Common myeloid progenitor, CD34-positive (primary cell): ENCODE measurements around the gene RALGDS.
"Not testable (repeated sequence)": the region's sequence is repeated elsewhere in the genome, so short reads cannot be mapped to it uniquely, and the experiment has no call there.

Source experiments
- CTCF ChIA-PET: fragments of 350-600 bp; sonication (Branson Sonifier 250); formaldehyde crosslinking; loops from one replicate; lab custom pipeline; 2021; ENCODE audit warnings: antibody characterized with exemption; lab: Charles Lee
- POLR2A ChIA-PET: fragments of 350-600 bp; sonication (Branson Sonifier 250); formaldehyde crosslinking; loops from one replicate; lab custom pipeline; 2021; ENCODE audit warnings: antibody characterized with exemption; lab: Charles Lee
- DNase-seq, 3 donors: peaks; one replicate each; pipeline versions ENCODE4 v3.0.0 to v3.0.0-alpha.2; 2013
- H3K27ac ChIP-seq, 2 experiments: 1 replicate in 1 of 2; 2 replicates in 1 of 2; pipeline ENCODE4 v1.7.0; 2013; ENCODE audit warnings: inconsistent platforms in 2 of 2, low read length in 2 of 2, mild to moderate bottlenecking in 2 of 2, low read depth in 1 of 2, moderate library complexity in 1 of 2; ENCODE audit not compliant: severe bottlenecking in 2 of 2, insufficient read depth in 1 of 2, poor library complexity in 1 of 2
- H3K27me3 ChIP-seq, 5 experiments: replicated peaks in 2 of 5; 1 replicate in 3 of 5; 2 replicates in 2 of 5; pipeline versions ENCODE4 v1.6.1 to v1.7.0; 2013; ENCODE audit warnings: low read length in 4 of 5, mild to moderate bottlenecking in 2 of 5, moderate library complexity in 2 of 5, inconsistent platforms in 1 of 5; ENCODE audit not compliant: insufficient read depth in 5 of 5, control insufficient read depth in 4 of 5
- H3K36me3 ChIP-seq, 4 experiments: 1 replicate in 2 of 4; 2 replicates in 2 of 4; pipeline versions ENCODE4 v1.6.1 to v1.7.0; 2013; ENCODE audit warnings: low read length in 3 of 4, control low read depth in 1 of 4, mild to moderate bottlenecking in 1 of 4; ENCODE audit not compliant: control insufficient read depth in 4 of 4, insufficient read depth in 4 of 4
- H3K4me1 ChIP-seq, 4 experiments: 1 replicate in 3 of 4; 2 replicates in 1 of 4; pipeline versions ENCODE4 v1.6.1 to v1.7.1; 2013; ENCODE audit warnings: low read length in 3 of 4, mild to moderate bottlenecking in 3 of 4, control low read depth in 1 of 4, inconsistent platforms in 1 of 4, moderate library complexity in 1 of 4; ENCODE audit not compliant: control insufficient read depth in 4 of 4, insufficient read depth in 4 of 4; ENCODE audit errors: control extremely low read depth in 1 of 4
- H3K4me3 ChIP-seq, 7 experiments: 1 replicate in 4 of 7; 2 replicates in 3 of 7; pipeline versions ENCODE4 v1.5.1 to v1.7.0; 2013; ENCODE audit warnings: mild to moderate bottlenecking in 7 of 7, low read length in 6 of 7, moderate library complexity in 6 of 7, inconsistent platforms in 2 of 7, low read depth in 2 of 7, control low read depth in 1 of 7; ENCODE audit not compliant: insufficient read depth in 4 of 7, control insufficient read depth in 1 of 7; ENCODE audit errors: extremely low read depth in 1 of 7
- H3K9me3 ChIP-seq, 5 experiments: 1 replicate in 4 of 5; 2 replicates in 1 of 5; pipeline versions ENCODE4 v1.6.1 to v1.7.1; 2013; ENCODE audit warnings: low read length in 4 of 5, mild to moderate bottlenecking in 2 of 5, inconsistent platforms in 1 of 5, low read depth in 1 of 5, moderate library complexity in 1 of 5; ENCODE audit not compliant: control insufficient read depth in 4 of 5, insufficient read depth in 2 of 5; ENCODE audit errors: control extremely low read depth in 1 of 5
- WGBS: methylation state at CpG from one replicate; pipeline ENCODE4 v1.1.5; 2013; ENCODE audit not compliant: insufficient coverage; 5-methylcytosine and 5-hydroxymethylcytosine counted together

The RALGDS gene

GRCh38 chr9:133098104-133098754 is 22.8 kb downstream of the RALGDS start:
- Histone ChIP-seq H3K4me3 (no peak overlapping the region), H3K27ac (no peak overlapping the region), H3K9me3 (peaks cover 2 to 20% (median 12%) of the 10 kb centered on the region in 5 experiments), H3K36me3 (peaks cover 12 to 71% (median 58%) of the 10 kb centered on the region in 4 experiments), H3K27me3 (no peaks in the 10 kb centered on the region), H3K4me1 (no peaks in the 10 kb centered on the region)
- DNase-seq = no peak
- ChIA-PET POLR2A (interaction anchor here (0.9 to 1.4 kb wide), 2 partner anchors 20 to 50 kb away, joined by 3 read pairs; no protein-coding TSS in a partner anchor), CTCF (interaction anchor here (0.9 to 22.2 kb wide), 6 partner anchors 8 to 50 kb away, joined by 3 to 445 read pairs (median 6); no protein-coding TSS in a partner anchor)
- WGBS = 90% methylated on average over 13 of the region's 16 CpGs

GRCh38 chr9:133094842-133095393 is 26.1 kb downstream of the RALGDS start:
- Histone ChIP-seq H3K9me3 (peaks cover 2 to 20% (median 12%) of the 10 kb centered on the region in 5 experiments), H3K4me3 (no peak overlapping the region), H3K27ac (no peak overlapping the region), H3K36me3 (peaks cover 10 to 38% (median 29%) of the 10 kb centered on the region in 4 experiments), H3K27me3 (no peaks in the 10 kb centered on the region), H3K4me1 (peaks cover 0 to 3% (median 0%) of the 10 kb centered on the region in 4 experiments)
- ChIA-PET POLR2A (no interaction called here), CTCF (interaction anchor here (0.8 to 4.3 kb wide), 8 partner anchors 7 to 53 kb away, joined by 3 to 23 read pairs (median 10); no protein-coding TSS in a partner anchor)
- DNase-seq = no peak
- WGBS = 90% methylated on average over 2 of the region's 3 CpGs

GRCh38 chr9:133094351-133094750 is 26.7 kb downstream of the RALGDS start:
- ChIA-PET CTCF (interaction anchor here (0.8 to 4.3 kb wide), 7 partner anchors 8 to 81 kb away, joined by 3 to 23 read pairs (median 6); no protein-coding TSS in a partner anchor), POLR2A (interaction anchor here (0.6 kb wide), 1 partner anchor 150 kb away, joined by 3 read pairs; the partner anchor contains the start of gene TSC1)
- H3K4me3 ChIP-seq, DNase-seq, H3K27ac ChIP-seq, H3K4me1 ChIP-seq, H3K27me3 ChIP-seq: not testable (repeated sequence)
- WGBS = no CpG with 5 or more reads among the region's 4 CpGs
- H3K9me3 ChIP-seq = peaks cover 2 to 20% (median 12%) of the 10 kb centered on the region in 5 experiments
- H3K36me3 ChIP-seq = peaks cover 7 to 34% (median 25%) of the 10 kb centered on the region in 4 experiments

- ChIA-PET POLR2A (no interaction called here), CTCF (interaction anchor here (1.6 to 2.1 kb wide), 3 partner anchors 12 to 56 kb away, joined by 4 to 8 read pairs (median 7); no protein-coding TSS in a partner anchor)
- Histone ChIP-seq H3K4me1 (peaks cover 0 to 3% (median 0%) of the 10 kb centered on the region in 4 experiments), H3K9me3 (peaks cover 0 to 6% (median 0%) of the 10 kb centered on the region in 5 experiments), H3K4me3 (no peak overlapping the region), H3K27me3 (no peaks in the 10 kb centered on the region), H3K27ac (no peak overlapping the region), H3K36me3 (no peaks in the 10 kb centered on the region)
- 94% methylated on average over 6 of the region's 11 CpGs for WGBS
- DNase-seq = no peak
Observed at GRCh38 chr9:133090752-133091385, 30.2 kb downstream of the RALGDS start.

- ChIA-PET CTCF (interaction anchor here (1.3 to 2.1 kb wide), 3 partner anchors 9 to 57 kb away, joined by 3 to 8 read pairs (median 4); no protein-coding TSS in a partner anchor), POLR2A (no interaction called here)
- H3K4me3 ChIP-seq = no peak overlapping the region
- no peaks in the 10 kb centered on the region for H3K36me3 ChIP-seq
- no peaks in the 10 kb centered on the region for H3K9me3 ChIP-seq
- peaks cover 0 to 3% (median 0%) of the 10 kb centered on the region in 4 experiments for H3K4me1 ChIP-seq
- no peaks in the 10 kb centered on the region for H3K27me3 ChIP-seq
- no peak overlapping the region for H3K27ac ChIP-seq
- WGBS = 79% methylated on average over 5 of the region's 6 CpGs
- no peak for DNase-seq
Observed at GRCh38 chr9:133090187-133090586, 30.9 kb downstream of the RALGDS start.

- Histone ChIP-seq H3K36me3 (no peaks in the 10 kb centered on the region), H3K9me3 (no peaks in the 10 kb centered on the region), H3K4me3 (no peak overlapping the region), H3K4me1 (peaks cover 0 to 3% (median 0%) of the 10 kb centered on the region in 4 experiments), H3K27me3 (no peaks in the 10 kb centered on the region), H3K27ac (no peak overlapping the region)
- peak in 1 of 3 donors; percentile 21 for DNase-seq
- 100% methylated on average over 3 of the region's 6 CpGs for WGBS
- ChIA-PET CTCF (interaction anchor here (1.0 to 2.1 kb wide), 4 partner anchors 10 to 71 kb away, joined by 3 to 8 read pairs (median 4); no protein-coding TSS in a partner anchor), POLR2A (no interaction called here)
Observed at GRCh38 chr9:133089271-133089671, 31.8 kb downstream of the RALGDS start.
